ENCODE measurements around the gene BAZ1B.
"Not testable (repeated sequence)": the region's sequence is repeated elsewhere in the genome, so short reads cannot be mapped to it uniquely, and the experiment has no call there.

The BAZ1B gene

GRCh38 chr7:73443548-73444255, 78.4 kb downstream of the BAZ1B start:
- DNase-seq (ENCODE audit: low read depth): no peak

- DNase-seq (ENCODE audit: low read depth): no peak
Measured at GRCh38 chr7:73442903-73443500, 79.1 kb downstream of the BAZ1B start.

GRCh38 chr7:73442222-73442902, 79.7 kb downstream of the BAZ1B start:
- DNase-seq (ENCODE audit: low read depth): no peak

- no peak for DNase-seq (ENCODE audit: low read depth)
Measured at GRCh38 chr7:73439410-73439704, 82.7 kb downstream of the BAZ1B start.

GRCh38 chr7:73438547-73439409, 83.3 kb downstream of the BAZ1B start:
- DNase-seq (ENCODE audit: low read depth): no peak

- DNase-seq (ENCODE audit: low read depth): no peak
Measured at GRCh38 chr7:73437621-73438416, 84.3 kb downstream of the BAZ1B start.

GRCh38 chr7:73437091-73437490, 85.0 kb downstream of the BAZ1B start:
- no peak for DNase-seq (ENCODE audit: low read depth)

GRCh38 chr7:73436031-73436929, 85.8 kb downstream of the BAZ1B start:
- DNase-seq (ENCODE audit: low read depth): no peak

- DNase-seq (ENCODE audit: low read depth): no peak
Measured at GRCh38 chr7:73435471-73436009, 86.6 kb downstream of the BAZ1B start.

- no peak for DNase-seq (ENCODE audit: low read depth)
Measured at GRCh38 chr7:73434701-73435069, 87.4 kb downstream of the BAZ1B start.

- DNase-seq (ENCODE audit: low read depth): no peak
Measured at GRCh38 chr7:73433924-73434700, 88.0 kb downstream of the BAZ1B start.

- no peak for DNase-seq (ENCODE audit: low read depth)
Measured at GRCh38 chr7:73432676-73433075, 89.4 kb downstream of the BAZ1B start.

GRCh38 chr7:73431041-73431835, 90.9 kb downstream of the BAZ1B start:
- no peak for DNase-seq (ENCODE audit: low read depth)

GRCh38 chr7:73430540-73430939, 91.6 kb downstream of the BAZ1B start:
- DNase-seq (ENCODE audit: low read depth): not testable (repeated sequence)

GRCh38 chr7:73429622-73430505, 92.2 kb downstream of the BAZ1B start:
- no peak for DNase-seq (ENCODE audit: low read depth)

- DNase-seq (ENCODE audit: low read depth): no peak
Measured at GRCh38 chr7:73429215-73429614, 92.9 kb downstream of the BAZ1B start.

- no peak for DNase-seq (ENCODE audit: low read depth)
Measured at GRCh38 chr7:73427902-73428787, 93.9 kb downstream of the BAZ1B start.

All from stimulated activated CD8-positive, alpha-beta memory T cell treated with anti-CD3 and anti-CD28 coated beads, Interleukin-12 subunit alpha, Interleukin-12 subunit beta, amount 100 ng/mL, for 1 hour (primary cell).